Ishikawa (cell line): Measurements from ENCODE around the gene MBLAC1.

ENCODE experiments used
- CEBPB ChIP-seq: IDR thresholded peaks from 2 replicates; pipeline ENCODE4 v1.6.1; 2012
- CREB1 ChIP-seq: IDR thresholded peaks from 2 replicates; pipeline ENCODE4 v1.6.1; 2012; ENCODE audit warnings: low read depth
- EGR1 ChIP-seq: IDR thresholded peaks from 2 replicates; pipeline ENCODE4 v1.6.1; 2012
- EP300 ChIP-seq: IDR thresholded peaks from 2 replicates; pipeline ENCODE4 v1.6.1; 2012; ENCODE audit warnings: borderline replicate concordance
- FOXM1 ChIP-seq: IDR thresholded peaks from 2 replicates; pipeline ENCODE4 v1.6.1; 2012; ENCODE audit warnings: low read depth, borderline replicate concordance
- MAX ChIP-seq: IDR thresholded peaks from 2 replicates; pipeline ENCODE4 v1.6.1; 2012
- NFIC ChIP-seq: IDR thresholded peaks from 2 replicates; pipeline ENCODE4 v1.6.1; 2012
- RAD21 ChIP-seq: IDR thresholded peaks from 2 replicates; pipeline ENCODE4 v1.6.1; 2012; ENCODE audit warnings: low read depth
- REST ChIP-seq: IDR thresholded peaks from 2 replicates; pipeline ENCODE4 v1.6.1; 2012; ENCODE audit warnings: low read depth, mild to moderate bottlenecking
- TAF1 ChIP-seq: IDR thresholded peaks from 2 replicates; pipeline ENCODE4 v1.6.1; 2012; ENCODE audit warnings: low read depth, mild to moderate bottlenecking
- TCF12 ChIP-seq: IDR thresholded peaks from 2 replicates; pipeline ENCODE4 v1.6.1; 2012; ENCODE audit warnings: low read depth
- TEAD4 ChIP-seq: IDR thresholded peaks from 2 replicates; pipeline ENCODE4 v1.6.1; 2012
- USF1 ChIP-seq: IDR thresholded peaks from 2 replicates; pipeline ENCODE4 v1.6.1; 2012
- YY1 ChIP-seq: IDR thresholded peaks from 2 replicates; pipeline ENCODE4 v1.6.1; 2012; ENCODE audit warnings: low read depth
- ZBTB7A ChIP-seq: IDR thresholded peaks from 2 replicates; pipeline ENCODE4 v1.6.1; 2012; ENCODE audit warnings: low read depth

Gene MBLAC1

GRCh38 chr7:100088621-100089457, 37.9 kb upstream of the MBLAC1 start, which contains the start of gene COPS6:
Gene COPS6 (plus strand): TSS chr7:100088969. CDS start chr7:100088991, 22 bp downstream.
- TF ChIP-seq NFIC (no peak; the same call in 1 of the 2 replicates), RAD21 (no peak), YY1 (peak; percentile 97), TAF1 (peak; percentile 98), FOXM1 (no peak), CEBPB (no peak), TCF12 (0 out of 2 replicates have a peak, but pooled peaks have one; percentile 15), ZBTB7A (no peak), MAX (peak; percentile 92), USF1 (peak; percentile 39; the same call in 1 of the 2 replicates), REST (no peak), EP300 (no peak), TEAD4 (peak; percentile 35; the same call in 1 of the 2 replicates), EGR1 (peak; percentile 14; the same call in 1 of the 2 replicates), CREB1 (no peak)

- no peak for TF ChIP-seq EGR1
- no peak for TF ChIP-seq NFIC
- no peak for TF ChIP-seq EP300
- TF ChIP-seq RAD21: no peak
- no peak for TF ChIP-seq REST
- TF ChIP-seq ZBTB7A: no peak
- no peak for TF ChIP-seq YY1
- no peak for TF ChIP-seq TCF12
- no peak for TF ChIP-seq TAF1
- TF ChIP-seq FOXM1: no peak
- no peak for TF ChIP-seq TEAD4
Measured at GRCh38 chr7:100089458-100090196, 37.1 kb upstream of the MBLAC1 start.

- TF ChIP-seq YY1: no peak
- no peak for TF ChIP-seq ZBTB7A
- no peak for TF ChIP-seq FOXM1
- no peak for TF ChIP-seq CREB1
- TF ChIP-seq MAX: no peak
- no peak for TF ChIP-seq NFIC
Measured at GRCh38 chr7:100090527-100091410, 36.0 kb upstream of the MBLAC1 start.

- no peak for TF ChIP-seq FOXM1
- no peak for TF ChIP-seq RAD21
- TF ChIP-seq NFIC: no peak
- no peak for TF ChIP-seq TAF1
- TF ChIP-seq CREB1: no peak
- TF ChIP-seq ZBTB7A: no peak
- TF ChIP-seq CEBPB: no peak
- no peak for TF ChIP-seq USF1
- TF ChIP-seq MAX: no peak
- no peak for TF ChIP-seq REST
- TF ChIP-seq EGR1: no peak
- TF ChIP-seq YY1: no peak
- TF ChIP-seq EP300: no peak
- TF ChIP-seq TCF12: no peak
- TF ChIP-seq TEAD4: no peak
Measured at GRCh38 chr7:100091411-100092181, 35.2 kb upstream of the MBLAC1 start.
